SK-N-SH treated with all-trans-retinoic acid at 6 μM for 48 hours (cell line): ENCODE data around the gene CD52.

Source experiments
- ARNTL ChIP-seq: fragments of 450-650 bp; formaldehyde crosslinking; IDR thresholded peaks from 2 replicates; pipeline ENCODE4 v1.5.0; 2020; ENCODE audit warnings: low read depth, mild to moderate bottlenecking, moderate library complexity, borderline replicate concordance
- ZNF8 ChIP-seq: fragments of 450-650 bp; formaldehyde crosslinking; IDR thresholded peaks from 2 replicates; pipeline ENCODE4 v1.5.0; 2020; ENCODE audit warnings: mild to moderate bottlenecking, moderate library complexity

DNA sequence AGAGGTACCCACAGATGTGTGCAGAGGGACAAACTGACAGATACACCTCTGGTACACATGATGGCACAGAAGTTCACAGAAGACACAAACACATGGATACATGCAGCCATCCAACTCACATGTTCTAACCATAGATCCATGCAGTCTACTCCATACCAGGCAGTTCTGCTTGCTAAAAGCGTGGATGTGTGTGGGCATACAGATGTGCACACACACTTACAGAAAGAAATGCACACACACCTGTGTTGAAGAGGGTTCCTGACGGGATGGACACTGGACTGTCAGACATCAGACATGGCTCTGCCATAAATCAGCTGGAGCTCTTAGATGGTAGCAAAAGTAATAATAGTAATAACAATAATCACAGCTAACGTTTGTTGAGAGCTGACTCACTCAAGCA is 6.8 kb downstream of the CD52 start:
- TF ChIP-seq ZNF8 (no peak), ARNTL (no peak)
